Measurements from ENCODE around the gene PTPRG. TPM values are rescaled to one million over a fixed set of nuclear protein-coding genes. Genes with fewer than 3 reads are reported as not detected.

The PTPRG gene
- total RNA-seq, 1 experiment from 2014 or later, result 0.73 TPM

DNA sequence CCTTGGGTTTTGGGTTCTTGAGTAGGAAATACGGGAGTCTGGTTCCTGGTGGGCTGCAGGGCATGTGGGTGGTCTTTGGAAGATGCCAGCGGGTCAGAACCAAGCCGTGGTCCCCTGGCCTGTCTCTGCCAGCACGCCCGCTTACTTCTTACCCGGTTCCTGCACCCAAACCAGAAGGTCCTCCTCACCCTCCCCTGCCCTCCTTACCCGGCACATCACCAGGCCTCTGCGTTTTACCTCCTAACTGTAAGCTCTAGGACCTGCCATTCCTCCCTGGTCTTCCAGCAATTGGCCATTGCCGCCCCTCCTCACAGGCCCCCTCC is 628.0 kb downstream of the PTPRG start:
- intact Hi-C loops (cut with micrococcal nuclease), result no loop called here
- CTCF ChIA-PET, result no interaction called here
- Histone ChIP-seq H4K20me1 (ENCODE audit: low read length) (no peaks in the 10 kb centered on the region), H3F3A (ENCODE audit: low read length, unreplicated experiment) (no peaks in the 10 kb centered on the region), H3K79me2 (ENCODE audit: low read length) (no peaks in the 10 kb centered on the region), H3K4me2 (ENCODE audit: low read length) (no peak overlapping the region), H3K4me3 (ENCODE audit: low read length) (no peak overlapping the region), H3K27me3 (ENCODE audit: low read length) (0 out of 2 replicates have a peak, but pooled peaks cover 14% of the 10 kb centered on the region), H3K4me1 (ENCODE audit: insufficient read depth, low read length) (no peaks in the 10 kb centered on the region), H3K9ac (ENCODE audit: low read length) (no peak overlapping the region), H3K36me3 (ENCODE audit: low read depth, low read length) (no peaks in the 10 kb centered on the region), H2AFZ (ENCODE audit: low read length) (no peak overlapping the region), H3K9me2 (replicated peaks; ENCODE audit: low read length) (no peaks in the 10 kb centered on the region), H3K9me3 (ENCODE audit: low read length) (no peaks in the 10 kb centered on the region), H3K27ac (ENCODE audit: low read length) (no peak overlapping the region)
- no TSS peak for BruUV-seq (replicated peaks)
- DNase-seq, result no peak
- POLR2A ChIA-PET (ENCODE audit: unreplicated experiment), result no interaction called here
- TF ChIP-seq, protein P1, sequence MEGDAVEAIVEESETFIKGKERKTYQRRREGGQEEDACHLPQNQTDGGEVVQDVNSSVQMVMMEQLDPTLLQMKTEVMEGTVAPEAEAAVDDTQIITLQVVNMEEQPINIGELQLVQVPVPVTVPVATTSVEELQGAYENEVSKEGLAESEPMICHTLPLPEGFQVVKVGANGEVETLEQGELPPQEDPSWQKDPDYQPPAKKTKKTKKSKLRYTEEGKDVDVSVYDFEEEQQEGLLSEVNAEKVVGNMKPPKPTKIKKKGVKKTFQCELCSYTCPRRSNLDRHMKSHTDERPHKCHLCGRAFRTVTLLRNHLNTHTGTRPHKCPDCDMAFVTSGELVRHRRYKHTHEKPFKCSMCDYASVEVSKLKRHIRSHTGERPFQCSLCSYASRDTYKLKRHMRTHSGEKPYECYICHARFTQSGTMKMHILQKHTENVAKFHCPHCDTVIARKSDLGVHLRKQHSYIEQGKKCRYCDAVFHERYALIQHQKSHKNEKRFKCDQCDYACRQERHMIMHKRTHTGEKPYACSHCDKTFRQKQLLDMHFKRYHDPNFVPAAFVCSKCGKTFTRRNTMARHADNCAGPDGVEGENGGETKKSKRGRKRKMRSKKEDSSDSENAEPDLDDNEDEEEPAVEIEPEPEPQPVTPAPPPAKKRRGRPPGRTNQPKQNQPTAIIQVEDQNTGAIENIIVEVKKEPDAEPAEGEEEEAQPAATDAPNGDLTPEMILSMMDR (conservative IDR thresholded peaks at IDR 0.05; ENCODE audit: low read depth, low read length), result no peak
- TF ChIP-seq EZH2 (IDR thresholded peaks at IDR 0.05; ENCODE audit: low read length, unreplicated experiment), result no peak
- TF ChIP-seq EZH2phosphoT487 (IDR thresholded peaks at IDR 0.05; ENCODE audit: borderline replicate concordance, low read length), result no peak
- no peak for ATAC-seq

DNA sequence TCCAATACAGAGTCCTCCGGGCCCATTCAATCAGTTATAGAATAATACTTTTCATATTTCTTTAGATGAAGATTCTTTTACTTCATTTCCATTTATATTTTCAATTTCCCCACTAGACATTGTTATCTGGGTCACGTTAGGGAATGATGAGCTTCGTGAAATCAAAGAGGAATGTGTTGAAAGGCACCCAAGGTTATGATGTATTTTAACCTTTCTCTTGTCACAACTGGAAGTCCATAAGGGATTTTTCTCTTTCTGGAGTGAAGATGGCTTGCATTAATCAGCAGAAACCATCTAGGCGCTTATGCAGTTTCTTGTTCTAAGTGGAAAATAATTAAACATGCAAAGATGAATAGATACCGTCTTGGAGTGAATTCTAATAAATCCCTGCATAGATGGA is 631.5 kb downstream of the PTPRG start:
- ChIA-PET CTCF (no interaction called here), POLR2A (ENCODE audit: unreplicated experiment) (no interaction called here)
- no peak overlapping the region for H2AFZ ChIP-seq (ENCODE audit: low read length)
- no peaks in the 10 kb centered on the region for H3K9me2 ChIP-seq (replicated peaks; ENCODE audit: low read length)
- no peak overlapping the region for H3K4me2 ChIP-seq (ENCODE audit: low read length)
- DNase-seq, result no peak
- no peak for TF ChIP-seq EZH2 (IDR thresholded peaks at IDR 0.05; ENCODE audit: low read length, unreplicated experiment)
- TF ChIP-seq EZH2phosphoT487 (IDR thresholded peaks at IDR 0.05; ENCODE audit: borderline replicate concordance, low read length), result no peak
- TF ChIP-seq, protein P1 (conservative IDR thresholded peaks at IDR 0.05; ENCODE audit: low read depth, low read length), result no peak
- H3K36me3 ChIP-seq (ENCODE audit: low read depth, low read length), result no peaks in the 10 kb centered on the region
- H4K20me1 ChIP-seq (ENCODE audit: low read length), result no peaks in the 10 kb centered on the region
- ATAC-seq, result no peak
- no peak overlapping the region for H3K9ac ChIP-seq (ENCODE audit: low read length)
- intact Hi-C loops (cut with micrococcal nuclease), result loop anchor here (10.0 kb wide), 1 partner anchor 732 kb away; no protein-coding TSS in a partner anchor
- 0 out of 2 replicates have a peak, but pooled peaks cover 14% of the 10 kb centered on the region for H3K27me3 ChIP-seq (ENCODE audit: low read length)
- H3K9me3 ChIP-seq (ENCODE audit: low read length), result no peaks in the 10 kb centered on the region
- no peak overlapping the region for H3K4me3 ChIP-seq (ENCODE audit: low read length)
- H3F3A ChIP-seq (ENCODE audit: low read length, unreplicated experiment), result no peaks in the 10 kb centered on the region
- H3K4me1 ChIP-seq (ENCODE audit: insufficient read depth, low read length), result no peaks in the 10 kb centered on the region
- BruUV-seq (replicated peaks), result no TSS peak
- H3K27ac ChIP-seq (ENCODE audit: low read length), result no peak overlapping the region
- no peaks in the 10 kb centered on the region for H3K79me2 ChIP-seq (ENCODE audit: low read length)

DNA sequence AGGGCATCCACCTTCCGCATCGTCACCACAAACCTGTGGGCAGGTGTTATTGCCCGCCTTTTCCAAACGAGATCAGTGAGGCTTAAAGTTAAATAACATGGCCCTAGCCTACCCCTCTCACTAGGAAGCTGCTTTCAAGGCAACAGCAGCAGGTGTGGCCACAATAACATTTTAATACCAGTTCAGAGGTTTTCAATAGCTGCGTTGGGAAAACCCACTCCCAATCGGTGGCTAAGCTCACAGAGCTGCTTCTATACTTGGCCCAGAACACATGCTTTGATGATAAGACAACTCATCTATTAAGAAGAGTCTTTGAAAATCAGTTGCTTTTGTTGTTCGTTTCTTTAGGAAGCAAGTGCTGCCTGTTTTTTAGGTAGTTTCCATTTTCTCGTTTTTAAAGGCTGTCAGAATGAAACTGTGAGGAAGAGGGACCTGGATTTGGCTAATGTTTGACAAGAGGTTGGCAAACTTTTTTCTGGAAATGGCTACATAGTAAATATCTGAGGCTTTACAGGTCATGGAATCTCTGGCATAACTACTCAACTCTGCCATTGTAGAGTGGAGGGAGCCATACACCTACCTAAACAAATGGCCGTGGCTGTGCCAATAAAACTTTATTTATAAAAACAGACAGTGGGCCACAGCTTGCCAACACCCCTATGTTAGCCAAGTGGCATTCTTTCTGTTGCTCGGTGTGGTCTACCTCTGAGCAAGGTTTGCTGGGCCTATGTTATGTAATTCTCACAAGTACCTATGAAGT is 632.4 kb downstream of the PTPRG start:
- Histone ChIP-seq H3K4me3 (ENCODE audit: low read length) (no peak overlapping the region), H3K27me3 (ENCODE audit: low read length) (0 out of 2 replicates have a peak, but pooled peaks cover 14% of the 10 kb centered on the region), H3K27ac (ENCODE audit: low read length) (no peak overlapping the region), H2AFZ (ENCODE audit: low read length) (no peak overlapping the region), H3K79me2 (ENCODE audit: low read length) (no peaks in the 10 kb centered on the region), H4K20me1 (ENCODE audit: low read length) (no peaks in the 10 kb centered on the region), H3K4me1 (ENCODE audit: insufficient read depth, low read length) (no peaks in the 10 kb centered on the region), H3K9me3 (ENCODE audit: low read length) (no peaks in the 10 kb centered on the region), H3K9ac (ENCODE audit: low read length) (no peak overlapping the region), H3K36me3 (ENCODE audit: low read depth, low read length) (no peaks in the 10 kb centered on the region), H3K4me2 (ENCODE audit: low read length) (no peak overlapping the region), H3F3A (ENCODE audit: low read length, unreplicated experiment) (no peaks in the 10 kb centered on the region), H3K9me2 (replicated peaks; ENCODE audit: low read length) (no peaks in the 10 kb centered on the region)
- TF ChIP-seq, protein P1 (conservative IDR thresholded peaks at IDR 0.05; ENCODE audit: low read depth, low read length), result no peak
- TF ChIP-seq EZH2phosphoT487 (IDR thresholded peaks at IDR 0.05; ENCODE audit: borderline replicate concordance, low read length), result no peak
- ChIA-PET CTCF (no interaction called here), POLR2A (ENCODE audit: unreplicated experiment) (no interaction called here)
- no peak for DNase-seq
- intact Hi-C loops (cut with micrococcal nuclease), result loop anchor here (10.0 kb wide), 1 partner anchor 731 kb away; no protein-coding TSS in a partner anchor
- no peak for ATAC-seq
- BruUV-seq (replicated peaks), result no TSS peak

Measured in PC-3 (cell line).